HS-5 (cell line): Measurements from ENCODE around the gene DISC1.
"Not testable (repeated sequence)": the region's sequence is repeated elsewhere in the genome, so short reads cannot be mapped to it uniquely, and the experiment has no call there.

Experiments
- DNase-seq: peaks from one replicate; pipeline ENCODE4 v3.0.0-alpha.2; 2012; ENCODE audit warnings: low read depth

Gene DISC1

DNA sequence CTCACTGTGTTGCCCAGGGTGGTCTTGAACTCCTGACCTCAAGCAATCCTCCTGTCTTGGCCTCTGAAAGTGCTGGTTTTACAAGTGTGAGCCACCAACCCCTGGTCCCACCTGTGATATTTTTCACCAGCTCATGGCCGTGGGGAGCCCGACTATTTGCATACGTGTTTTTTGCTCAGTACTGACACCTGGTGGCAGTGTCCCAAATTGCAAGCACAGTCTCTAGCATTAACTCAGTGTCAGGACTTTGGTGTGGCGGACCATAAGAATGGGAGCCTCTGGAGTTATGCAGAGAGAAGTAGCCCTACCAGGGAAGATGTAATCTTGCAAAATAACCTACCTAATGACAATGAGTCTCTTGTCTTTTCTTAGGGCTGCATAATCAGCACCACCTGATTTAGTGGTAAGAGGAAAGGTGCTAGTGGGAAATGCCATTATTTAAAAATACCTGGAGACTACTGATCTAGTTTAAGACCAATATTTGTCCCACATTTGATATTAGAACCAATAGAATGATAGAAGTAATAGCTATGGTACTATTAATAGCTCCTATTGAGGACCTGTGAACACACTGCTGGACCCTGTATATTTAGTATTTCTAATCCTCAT is 305.4 kb downstream of the DISC1 start:
- DNase-seq, result no peak

DNA sequence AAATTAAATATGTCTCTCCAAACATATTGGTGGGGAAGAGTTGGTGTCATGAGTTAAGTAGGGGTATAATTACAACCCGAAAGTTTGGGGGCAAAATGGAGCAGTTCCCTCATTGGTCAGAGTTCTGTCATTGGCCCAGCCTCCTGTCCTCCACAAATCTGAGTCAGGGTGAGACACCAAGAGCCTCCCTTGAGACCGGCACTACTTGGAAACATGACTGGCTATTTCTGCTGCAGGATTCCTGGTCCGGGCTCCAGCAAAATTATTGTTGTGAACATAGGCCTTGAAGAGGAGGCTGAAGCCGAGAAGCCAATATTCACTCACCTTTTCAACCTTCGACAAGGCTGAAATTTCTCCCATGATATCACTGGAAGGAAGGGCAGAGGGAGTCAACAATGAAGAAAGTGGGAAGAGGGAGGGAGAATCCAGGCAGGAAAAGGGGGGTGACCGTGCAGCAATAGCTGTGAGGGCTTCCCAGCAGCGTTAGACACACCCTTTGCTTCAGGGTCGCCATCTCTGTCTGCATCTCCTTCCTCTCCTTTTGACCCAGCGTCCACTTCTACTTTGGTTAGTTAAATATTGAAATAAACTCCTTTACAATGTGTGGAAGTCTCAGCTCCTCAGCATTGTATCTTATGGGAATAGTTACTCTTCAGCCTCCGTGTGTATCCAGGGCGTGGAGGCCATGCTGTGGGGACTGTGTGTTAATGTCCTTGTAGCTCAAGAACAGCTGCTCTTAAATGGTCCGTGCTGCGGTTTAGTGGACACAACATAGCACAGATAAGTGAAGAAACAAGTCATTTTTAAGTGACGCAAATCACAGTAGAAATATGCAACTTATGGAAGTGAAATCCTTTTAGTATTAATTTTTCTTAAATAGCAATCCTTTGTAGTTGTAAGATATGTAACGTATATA is 307.4 kb downstream of the DISC1 start:
- DNase-seq, result no peak

DNA sequence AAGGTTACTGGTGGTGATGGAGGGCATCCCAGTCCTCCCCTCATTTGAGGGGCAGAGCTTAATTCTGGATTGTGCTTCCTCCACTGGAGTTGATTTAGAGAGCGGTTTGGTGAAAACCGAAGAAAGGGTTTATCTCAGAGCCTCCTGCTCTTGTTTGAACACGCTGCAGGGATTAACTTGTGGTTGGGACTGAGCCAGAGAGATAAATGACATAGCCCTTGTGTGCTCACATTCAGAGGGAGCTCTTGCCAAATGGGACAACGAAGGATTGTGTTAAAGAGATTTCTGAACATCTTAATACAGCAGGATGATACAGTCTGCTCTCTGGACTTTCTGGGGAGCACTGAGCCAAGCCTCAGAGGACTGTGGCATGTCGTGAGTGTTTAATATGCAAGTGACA is 308.2 kb downstream of the DISC1 start:
- DNase-seq, result no peak

DNA sequence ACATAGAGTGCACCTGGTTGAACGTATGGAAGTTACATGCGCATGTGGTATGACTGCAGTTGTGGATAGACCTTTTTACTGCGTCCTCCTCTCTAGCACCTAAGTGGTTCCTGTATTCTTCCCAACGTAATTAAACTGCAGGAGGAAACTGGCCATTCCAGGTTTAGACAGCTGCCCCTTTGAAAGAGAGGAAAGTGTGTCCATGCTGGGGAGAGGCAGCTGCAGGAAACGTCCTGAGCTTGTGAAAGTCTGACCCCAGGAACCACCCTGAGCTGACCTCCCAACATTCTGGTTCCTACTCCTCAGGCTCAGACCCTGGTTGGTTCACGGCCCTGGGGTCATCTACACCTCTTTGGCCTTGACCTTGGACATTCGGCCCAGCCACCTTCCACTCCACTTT is 309.3 kb downstream of the DISC1 start:
- no peak for DNase-seq

DNA sequence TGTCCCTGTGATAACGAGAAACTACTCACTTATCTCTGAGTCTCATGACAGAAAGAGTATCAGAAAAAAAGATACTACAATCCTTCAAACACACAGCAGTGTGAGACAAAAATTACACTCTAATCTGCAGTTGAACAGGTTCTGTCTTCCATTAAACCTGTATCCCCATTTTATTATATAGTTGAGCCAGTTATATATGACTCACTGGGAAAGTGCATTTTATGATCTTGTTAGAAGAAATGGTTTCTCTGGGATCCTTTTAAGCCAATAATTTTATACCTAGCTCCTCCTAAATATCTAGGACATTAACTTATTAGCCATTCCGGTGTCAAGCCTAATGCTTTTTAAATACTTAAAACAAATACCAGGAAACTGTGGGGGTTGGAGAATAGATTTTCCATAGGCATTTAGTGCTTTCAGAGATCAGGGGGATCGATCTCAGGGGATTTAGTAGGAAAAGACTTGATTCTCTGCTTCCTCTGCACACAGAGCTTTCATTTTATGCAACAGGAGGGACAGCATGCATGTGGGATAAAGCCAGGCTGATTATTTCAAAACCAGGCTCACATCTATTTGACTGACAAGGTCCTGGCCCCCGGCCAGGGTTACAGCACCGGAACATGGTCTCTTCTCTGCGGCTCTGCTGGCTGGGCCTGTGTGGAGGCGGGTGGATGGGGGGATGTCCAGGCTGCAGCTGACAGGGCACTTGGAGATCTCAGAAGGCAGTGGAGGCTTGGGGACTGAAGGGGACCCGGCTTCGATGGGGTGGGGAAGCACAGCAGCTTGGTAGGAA is 310.6 kb downstream of the DISC1 start:
- DNase-seq, result no peak

DNA sequence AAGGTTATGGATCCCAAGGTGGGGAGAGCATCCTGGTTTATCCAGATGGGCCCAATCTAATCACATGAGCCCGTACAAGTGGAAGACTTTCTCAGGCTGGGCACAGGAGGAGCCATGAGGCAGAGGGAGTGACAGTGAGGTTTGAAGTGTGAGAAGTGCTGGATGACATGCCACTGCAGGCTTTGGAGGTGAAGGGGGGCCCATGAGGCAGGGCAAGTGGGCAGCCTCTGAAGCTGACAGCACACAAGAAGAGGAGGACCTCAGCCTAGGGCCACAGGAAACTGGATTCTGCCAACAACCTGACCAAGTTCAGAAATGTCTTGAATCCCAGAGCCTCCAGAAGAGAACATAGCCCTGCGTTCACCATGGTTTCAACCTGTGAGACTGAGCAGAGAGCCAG is 311.6 kb downstream of the DISC1 start:
- no peak for DNase-seq

DNA sequence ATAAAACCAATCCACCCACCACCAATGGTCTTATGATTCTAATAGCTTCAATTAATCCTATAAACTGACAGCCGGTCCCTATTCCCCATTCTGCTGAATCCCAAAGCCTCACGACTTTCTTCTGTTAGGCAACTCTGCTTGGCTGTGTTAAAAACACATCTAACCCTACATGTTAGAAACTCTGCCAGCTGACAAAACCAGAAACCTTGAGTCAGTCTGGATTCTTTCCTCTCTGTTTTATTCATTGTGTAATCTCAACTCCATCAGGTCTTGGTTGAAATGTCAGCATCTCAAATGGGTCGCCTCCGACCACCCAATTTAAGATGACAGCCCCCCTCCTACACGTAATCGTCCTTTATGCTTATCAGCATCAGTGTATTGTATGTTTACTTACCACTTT is 312.1 kb downstream of the DISC1 start:
- no peak for DNase-seq

DNA sequence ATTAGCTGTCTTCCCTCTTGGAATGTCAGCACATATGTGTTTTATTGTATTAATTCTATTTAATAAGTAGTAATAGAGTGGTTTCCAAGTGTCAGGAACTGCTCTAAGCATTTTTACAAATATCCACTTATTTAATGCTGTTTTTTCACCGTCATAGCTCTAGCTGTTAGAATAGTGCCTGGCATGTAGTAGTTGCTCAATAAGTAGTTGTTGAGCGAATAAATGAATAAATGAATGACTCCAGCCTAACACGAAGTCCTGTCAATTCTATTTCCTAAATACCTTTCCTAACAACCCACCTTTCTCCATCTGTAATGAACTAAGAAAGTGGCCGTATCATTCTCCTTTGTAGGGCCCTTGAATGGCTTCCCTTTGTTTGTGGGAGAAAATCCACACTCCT is 312.5 kb downstream of the DISC1 start:
- no peak for DNase-seq

DNA sequence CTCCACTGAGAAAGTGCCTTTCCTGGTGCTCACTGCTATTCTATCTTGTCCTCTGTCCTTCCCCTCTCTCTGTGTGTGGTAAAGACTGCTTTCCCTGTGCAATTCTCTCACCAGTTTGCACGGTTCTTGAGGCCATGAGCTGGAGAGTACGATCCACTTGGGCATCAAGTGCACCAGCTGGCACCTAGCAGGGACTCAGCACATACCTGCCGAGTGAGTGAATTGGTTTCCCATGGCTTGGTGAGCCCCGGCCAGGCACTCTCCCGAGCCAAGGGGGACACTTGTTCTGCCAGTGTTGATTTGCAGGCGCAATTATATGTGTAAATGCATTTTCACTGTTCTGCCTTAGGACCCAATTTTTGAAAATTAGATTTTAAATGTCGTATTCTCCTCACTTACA is 313.5 kb downstream of the DISC1 start:
- no peak for DNase-seq

DNA sequence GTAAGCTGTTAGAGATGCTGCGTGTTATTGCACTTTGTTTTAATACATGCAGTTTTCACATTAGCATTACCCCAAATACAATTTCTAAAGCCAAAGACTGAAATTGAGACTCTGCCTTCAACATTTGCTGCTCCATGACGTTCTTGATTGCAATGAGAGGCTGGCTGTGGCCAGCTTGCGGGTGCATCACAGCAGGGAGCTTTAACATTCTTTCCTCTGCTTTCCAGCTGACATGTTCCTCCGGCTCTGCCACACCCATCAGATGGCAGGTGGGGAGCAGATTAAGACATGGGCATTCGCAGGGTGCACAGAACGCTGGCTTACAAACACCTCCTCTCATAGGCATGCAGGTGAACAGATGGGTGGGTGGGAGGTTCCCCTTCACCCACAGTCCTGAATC is 314.1 kb downstream of the DISC1 start:
- no peak for DNase-seq

DNA sequence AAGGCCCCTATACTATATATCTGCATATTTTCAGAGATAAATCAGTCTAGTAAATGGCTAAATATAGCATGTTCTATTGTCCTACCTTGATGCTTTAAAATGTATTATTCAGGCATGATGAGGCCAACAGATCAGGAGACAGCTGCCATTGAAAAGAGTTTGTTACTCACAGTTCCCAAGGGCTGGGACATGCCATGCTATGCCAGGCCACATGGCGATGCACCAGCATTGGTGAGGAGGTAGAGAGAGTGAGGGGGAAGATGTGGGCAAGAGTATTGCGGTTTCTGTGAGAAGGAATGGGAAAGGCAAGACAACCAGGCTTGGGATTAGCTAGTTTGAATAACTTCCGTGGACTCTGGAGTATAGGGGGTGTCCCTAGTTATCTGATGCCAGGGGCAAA is 316.5 kb downstream of the DISC1 start:
- DNase-seq, result no peak

DNA sequence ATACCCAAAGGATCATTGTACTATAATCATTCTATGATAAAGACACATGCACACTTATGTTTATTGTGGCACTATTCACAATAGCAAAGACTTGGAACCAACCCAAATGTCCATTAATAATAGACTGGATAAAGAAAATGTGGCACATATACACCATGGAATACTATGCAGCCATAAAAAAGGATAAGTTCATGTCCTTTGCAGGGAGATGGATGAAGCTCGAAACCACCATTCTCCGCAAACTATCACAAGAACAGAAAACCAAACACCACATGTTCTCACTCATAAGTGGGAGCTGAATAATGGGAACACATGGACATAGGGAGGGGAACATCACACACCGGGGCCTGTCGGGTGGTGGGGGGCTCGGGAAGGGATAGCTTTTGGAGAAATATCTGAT is 321.5 kb downstream of the DISC1 start:
- DNase-seq, result not testable (repeated sequence)

DNA sequence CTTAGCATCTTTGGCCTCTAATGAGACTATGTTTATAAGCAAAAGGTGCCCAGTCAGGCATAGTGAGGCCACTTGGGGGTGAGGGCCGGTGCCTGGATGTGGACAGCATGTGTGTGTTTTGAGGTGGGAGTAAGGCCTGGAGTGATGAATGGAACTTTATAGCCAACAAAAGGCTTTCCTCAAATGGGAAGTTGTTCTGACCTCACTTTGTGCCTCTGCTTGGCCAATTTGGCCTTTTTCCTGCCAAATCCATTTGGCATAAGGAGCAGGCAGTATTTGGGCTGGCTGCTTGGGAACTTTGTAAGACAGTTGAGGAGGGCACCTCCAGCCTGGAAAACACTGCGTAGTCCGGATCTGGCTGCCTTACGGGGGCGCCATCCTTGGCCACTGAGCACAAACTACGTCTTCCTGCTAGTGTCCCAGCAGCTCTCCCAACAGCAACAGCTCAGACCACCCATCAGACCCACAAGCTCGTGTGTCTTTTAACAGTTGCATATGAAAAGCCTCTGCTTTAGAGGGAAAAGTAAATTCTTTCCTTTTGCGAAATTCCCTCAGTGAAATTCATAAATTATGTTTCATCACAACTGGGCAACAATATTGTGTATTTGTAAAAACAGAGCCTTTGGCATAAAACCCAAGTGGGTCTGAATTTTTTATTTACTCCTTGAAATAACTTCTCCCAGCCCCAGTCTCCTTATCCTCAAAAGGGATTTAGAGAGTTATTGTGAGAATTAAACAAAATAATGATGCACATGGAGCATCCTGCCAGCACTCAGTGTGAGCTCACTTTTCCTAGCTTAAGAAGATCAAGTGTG is 322.9 kb downstream of the DISC1 start:
- DNase-seq, result no peak

DNA sequence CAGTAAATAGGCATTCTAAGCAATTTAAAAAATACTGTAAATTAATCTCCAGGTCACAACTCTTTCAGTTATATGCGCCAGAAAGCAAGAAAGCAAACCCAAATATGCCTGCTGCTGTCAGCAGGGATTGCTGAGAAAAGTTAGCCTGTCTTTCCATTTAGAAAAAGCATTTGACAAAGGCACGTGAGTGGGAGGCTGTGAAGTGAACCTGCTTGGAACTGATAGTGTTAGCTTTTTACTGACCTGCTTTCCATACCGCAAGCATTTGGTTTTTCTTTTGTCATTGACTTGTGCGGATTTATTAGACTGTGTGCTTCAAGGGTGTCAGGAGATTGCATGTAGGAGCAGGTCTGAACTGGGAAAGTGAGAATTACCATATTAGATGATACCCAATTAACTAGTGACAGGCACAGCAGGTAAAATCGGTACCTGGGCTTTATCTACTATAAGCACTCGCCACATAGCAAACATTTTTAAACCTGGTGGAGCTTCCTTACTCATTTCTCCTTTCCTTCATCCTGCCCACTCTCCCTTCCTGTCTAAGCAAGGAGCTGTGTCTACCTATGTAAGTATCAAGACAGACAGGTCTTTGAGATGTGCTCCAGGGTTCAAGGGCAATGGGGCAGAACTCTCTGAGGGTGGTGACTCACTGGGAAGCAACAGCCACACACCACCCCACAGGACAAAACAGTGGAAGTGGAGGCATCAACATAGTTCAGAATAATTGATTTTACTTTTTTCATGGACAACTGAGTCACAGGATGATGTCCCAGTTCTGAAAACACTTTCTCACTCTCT is 323.9 kb downstream of the DISC1 start:
- no peak for DNase-seq

DNA sequence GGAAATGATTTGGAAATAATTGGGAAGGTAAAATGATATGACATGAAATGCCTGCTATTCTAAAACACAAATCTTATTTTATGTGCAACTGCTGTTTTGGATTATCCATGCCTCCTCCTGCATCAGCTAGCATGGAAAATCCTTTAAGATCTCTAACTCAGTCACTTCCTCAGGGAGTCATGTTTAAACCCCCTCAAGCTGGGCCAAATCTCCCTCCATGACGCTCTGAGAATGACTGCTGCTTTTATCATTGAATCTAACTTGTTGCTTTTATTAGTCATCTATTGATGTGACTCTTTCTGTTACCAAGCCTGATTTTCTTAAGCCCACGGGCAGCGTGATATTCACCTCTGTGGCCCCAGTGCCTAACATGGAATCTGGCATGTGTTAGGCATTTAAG is 324.8 kb downstream of the DISC1 start:
- no peak for DNase-seq

DNA sequence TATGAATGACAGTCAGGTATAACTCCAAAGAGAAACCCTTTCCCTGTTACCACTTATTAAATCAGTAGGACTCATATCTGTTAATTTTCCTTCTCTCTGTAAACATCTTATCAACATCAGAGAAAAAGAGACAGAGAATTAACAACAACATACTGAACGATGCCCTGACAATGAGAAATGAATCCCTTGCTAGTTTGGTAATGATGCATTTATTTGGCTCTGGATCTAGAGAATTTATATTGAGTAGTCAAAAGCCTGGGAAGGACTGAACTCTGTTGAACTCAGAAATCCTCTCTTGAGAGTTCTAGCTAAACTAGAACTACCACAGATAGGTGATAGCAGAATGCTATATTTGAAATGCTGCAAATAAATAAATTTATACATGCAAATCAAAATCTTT is 325.6 kb downstream of the DISC1 start:
- DNase-seq, result no peak

DNA sequence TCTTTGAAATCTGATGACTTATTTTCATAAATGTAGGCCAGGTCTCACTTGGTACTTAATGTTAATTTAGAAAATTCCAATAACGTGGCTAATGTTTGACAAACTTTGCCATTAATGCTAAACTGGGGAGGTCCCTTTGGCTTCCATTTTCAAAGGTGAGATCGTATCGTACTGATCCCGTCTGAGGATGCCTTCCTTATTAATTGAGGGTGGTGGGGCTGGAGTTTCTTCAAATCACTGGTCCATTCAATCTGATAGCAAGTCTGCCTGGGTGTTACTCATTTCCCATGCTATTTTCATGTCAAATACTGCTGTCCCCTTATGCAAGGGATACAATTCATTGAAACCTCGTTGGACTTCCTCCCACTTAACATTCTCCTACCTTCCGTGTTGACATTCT is 327.1 kb downstream of the DISC1 start:
- no peak for DNase-seq

DNA sequence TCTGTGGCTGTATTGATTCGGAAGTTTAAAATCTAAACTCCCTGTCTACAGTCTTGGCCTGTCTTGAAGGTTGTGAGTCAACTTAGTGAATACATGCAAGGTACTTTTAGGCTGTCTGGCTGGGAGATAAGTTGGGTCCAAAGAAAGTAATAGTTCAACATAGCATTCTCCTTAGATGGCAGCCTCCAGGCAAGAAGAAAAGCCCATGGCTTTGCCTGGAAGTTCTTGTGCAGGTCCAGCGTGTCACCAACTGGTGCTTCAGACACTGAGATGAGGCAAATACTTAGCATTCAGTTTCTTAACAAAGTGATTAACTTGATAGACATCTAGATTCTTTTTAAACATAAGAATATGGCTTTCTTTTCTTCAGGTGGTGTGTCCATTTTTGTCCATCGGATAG is 328.2 kb downstream of the DISC1 start:
- no peak for DNase-seq

DNA sequence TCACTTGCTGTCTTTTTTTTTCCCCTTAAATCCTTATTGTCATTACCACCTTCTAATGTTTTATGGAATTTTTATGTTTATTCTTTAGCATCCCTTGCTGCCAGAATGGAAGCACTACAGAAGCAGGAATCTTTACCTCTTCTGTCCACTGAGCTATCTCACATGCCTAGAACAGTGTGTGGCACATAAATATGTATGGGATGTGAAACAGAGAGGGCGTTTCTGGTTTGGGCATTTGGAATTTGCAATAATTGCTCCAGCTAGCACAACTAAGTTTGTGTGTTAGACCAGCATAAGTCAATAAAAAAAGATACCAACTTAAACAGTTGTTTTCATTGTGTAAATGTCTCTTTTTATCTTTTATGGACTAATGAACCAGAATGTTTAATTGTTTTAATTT is 330.8 kb downstream of the DISC1 start:
- no peak for DNase-seq

DNA sequence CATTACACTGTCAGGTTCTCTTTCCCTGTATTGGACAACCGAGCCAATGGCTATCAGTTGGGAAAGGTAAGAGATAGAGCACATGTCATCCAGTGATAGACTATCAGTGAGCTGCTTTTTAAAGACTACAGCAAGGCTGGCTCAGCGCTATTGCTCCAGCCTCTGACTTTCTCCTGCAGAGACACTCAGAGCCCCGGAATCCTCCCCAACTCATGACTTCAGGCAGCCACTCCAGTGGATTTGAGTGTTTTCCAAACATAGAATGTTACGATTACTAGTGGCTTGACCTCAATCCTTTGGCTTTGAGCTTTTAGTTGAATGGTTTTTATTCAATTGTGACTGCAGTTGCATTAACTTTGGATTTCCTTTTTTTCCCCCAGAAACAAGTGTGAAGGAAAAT is 331.9 kb downstream of the DISC1 start:
- DNase-seq, result no peak

DNA sequence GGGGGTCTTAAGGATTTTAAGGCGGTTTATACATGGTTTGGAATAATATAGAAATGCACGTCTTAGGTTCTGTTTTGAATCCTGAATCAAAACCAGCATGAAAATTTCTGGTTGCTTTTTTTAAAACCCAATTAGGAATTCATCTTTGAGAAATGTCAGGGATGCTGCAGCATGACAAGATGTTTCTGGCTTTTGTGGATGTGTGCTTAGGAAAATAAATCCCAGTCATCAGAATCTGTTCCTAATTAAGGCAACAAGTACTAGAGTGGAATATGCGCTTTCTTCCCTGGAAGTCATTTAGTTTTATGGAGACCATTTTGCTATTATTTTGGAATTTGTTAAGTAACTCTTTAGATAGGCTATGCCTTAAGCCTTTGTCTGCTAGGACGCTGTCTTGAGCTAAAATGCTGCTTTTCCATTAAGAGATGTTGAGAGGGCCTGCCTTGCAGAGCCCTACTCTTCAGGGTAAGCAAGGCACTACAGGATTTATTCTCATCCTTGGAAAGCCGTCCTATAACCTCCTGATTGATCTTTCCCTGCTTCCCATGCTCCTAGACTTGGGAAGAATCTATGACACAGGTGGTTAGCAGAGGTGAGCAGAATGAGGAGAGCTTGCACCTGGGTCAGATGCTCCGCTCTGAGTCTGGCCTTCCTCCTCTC is 332.8 kb downstream of the DISC1 start:
- no peak for DNase-seq
